Smooth muscle cell (in vitro differentiated cells): ENCODE data around the gene RPS18. TPM values are rescaled to one million over a fixed set of nuclear protein-coding genes. Genes with fewer than 3 reads are reported as not detected.

Experiments used
- DNase-seq: peaks from one replicate; lab custom pipeline; 2025; ENCODE audit not compliant: unreplicated experiment; lab: John Stamatoyannopoulos, UW
- H2AFZ ChIP-seq: fragments of 200-600 bp; sonication (generic); 2 replicates; pipeline ENCODE4 v1.6.0; 2016; ENCODE audit warnings: antibody characterized with exemption, low read depth, mild to moderate bottlenecking
- H3F3A ChIP-seq: fragments of 200-600 bp; sonication (generic); 2 replicates; pipeline ENCODE4 v1.6.0; 2017; ENCODE audit warnings: antibody characterized with exemption, low read depth
- H3K27ac ChIP-seq: fragments of 200-600 bp; sonication (generic); 2 replicates; pipeline ENCODE4 v1.5.1; 2016; ENCODE audit warnings: low read depth, mild to moderate bottlenecking
- H3K27me3 ChIP-seq: fragments of 200-600 bp; sonication (generic); 2 replicates; pipeline ENCODE4 v1.6.1; 2016; ENCODE audit warnings: low read depth, mild to moderate bottlenecking
- H3K36me3 ChIP-seq: fragments of 200-600 bp; sonication (generic); 2 replicates; pipeline ENCODE4 v1.5.1; 2016; ENCODE audit warnings: low read depth
- H3K4me1 ChIP-seq: fragments of 200-600 bp; sonication (generic); 2 replicates; pipeline ENCODE4 v1.5.1; 2016; ENCODE audit warnings: low read depth
- H3K4me2 ChIP-seq: fragments of 200-600 bp; sonication (generic); 2 replicates; pipeline ENCODE4 v1.6.0; 2016; ENCODE audit warnings: mild to moderate bottlenecking
- H3K4me3 ChIP-seq: fragments of 200-600 bp; sonication (generic); 2 replicates; pipeline ENCODE4 v1.5.1; 2016; ENCODE audit warnings: mild to moderate bottlenecking
- H3K79me2 ChIP-seq: fragments of 200-600 bp; sonication (generic); 2 replicates; pipeline ENCODE4 v1.6.0; 2016; ENCODE audit warnings: low read depth, mild to moderate bottlenecking
- H3K9ac ChIP-seq: fragments of 200-600 bp; sonication (generic); 2 replicates; pipeline ENCODE4 v1.6.0; 2016; ENCODE audit warnings: low read depth
- H3K9me3 ChIP-seq: fragments of 200-600 bp; sonication (generic); replicated peaks from 2 replicates; pipeline ENCODE4 v1.5.1; 2016; ENCODE audit warnings: low read depth
- H4K20me1 ChIP-seq: fragments of 200-600 bp; sonication (generic); 2 replicates; pipeline ENCODE4 v1.6.0; 2016; ENCODE audit warnings: low read depth
- WGBS: methylation state at CpG from one replicate; pipeline ENCODE4 v1.1.7; 2016; ENCODE audit warnings: low lambda C conversion rate; 5-methylcytosine and 5-hydroxymethylcytosine counted together
- polyA plus RNA-seq: library from polyadenylated mRNA; unstranded; fragments of >200 nt; fragmentation: Nextera tagmentation; extraction: Ambion mirVana; gene quantifications from 2 replicates; pipeline ENCODE4 v1.2.1, GENCODE V29; 2016
- total RNA-seq: library from RNA; depleted of rRNA; stranded (reverse); fragments of >200 nt; gene quantifications from 2 replicates; pipeline ENCODE4 v1.2.3, GENCODE V29; 2014
- TF ChIP-seq, protein P1 (sequence below): fragments of 200-600 bp; sonication (generic); IDR thresholded peaks from 2 replicates; pipeline ENCODE4 v1.5.1; 2017; ENCODE audit warnings: borderline replicate concordance, mild to moderate bottlenecking, antibody characterized with exemption; ENCODE audit not compliant: insufficient read depth, poor library complexity, severe bottlenecking

Gene RPS18
- total and polyA plus RNA-seq, 2 experiments from 2014 or later = 1,848 to 3,261 TPM

DNA sequence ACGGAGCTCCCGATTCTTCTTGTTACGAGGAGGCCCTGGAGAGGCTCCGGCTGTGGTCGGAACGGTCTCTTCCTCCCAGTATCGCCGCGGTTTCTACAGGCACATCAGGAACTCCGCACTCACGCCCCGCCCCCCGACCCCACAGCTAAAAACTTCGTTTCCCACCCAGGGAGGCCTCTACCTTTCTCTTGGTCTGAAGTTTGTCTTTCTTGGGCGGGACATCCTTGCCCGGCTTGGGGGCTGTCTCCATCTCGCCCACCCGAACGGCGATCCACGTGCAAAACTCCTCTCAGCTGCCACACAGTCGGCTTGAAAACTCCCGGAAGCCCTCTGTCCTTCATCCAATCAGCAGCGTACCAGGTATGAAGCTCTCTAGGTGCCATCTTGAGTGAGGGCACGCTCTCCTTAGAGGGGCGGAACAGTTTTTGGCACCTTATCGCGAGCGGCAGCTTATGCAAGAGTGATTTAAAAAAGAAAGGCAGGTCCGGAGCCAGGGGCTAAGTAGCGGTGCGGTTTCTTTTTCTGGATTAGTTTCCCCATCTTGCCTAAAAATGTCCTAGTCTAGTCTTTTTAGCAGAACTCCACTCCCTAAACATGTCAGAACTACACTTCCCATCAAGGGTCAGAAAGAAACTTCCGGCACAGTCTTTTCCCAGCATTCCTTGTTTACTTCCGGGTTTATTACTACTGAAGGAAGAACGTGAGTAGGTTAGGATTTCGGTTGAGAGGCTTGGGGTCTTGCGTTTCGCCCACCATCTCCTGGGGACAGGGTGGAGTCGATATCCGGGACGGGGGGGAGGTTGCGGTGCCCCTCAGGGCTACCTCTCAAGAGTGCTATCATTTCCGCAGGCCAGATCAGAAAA is 17.3 kb downstream of the RPS18 start, which contains the start of the genes PFDN6 and WDR46:
Gene PFDN6, plus strand, starts transcription at position 681 of the 863 bp plus-strand sequence. CDS start 256 bp downstream, outside the sequence.
Gene WDR46, minus strand, starts transcription at position 319 of the 863 bp plus-strand sequence. Its CDS starts 69 bp downstream, at position 250.
- Histone ChIP-seq H3K9me3 (no peaks in the 10 kb centered on the region), H3K9ac (peak within 1 kb of the TSS; percentile 83), H3K4me1 (peaks cover 13% of the 10 kb centered on the region), H2AFZ (peak within 1 kb of the TSS; percentile 91), H3K27ac (peak within 1 kb of the TSS; percentile 36), H3K4me3 (peak within 1 kb of the TSS; percentile 70), H3K4me2 (peak within 1 kb of the TSS; percentile 94), H3K27me3 (no peaks in the 10 kb centered on the region), H4K20me1 (no peaks in the 10 kb centered on the region), H3K79me2 (peaks cover 41% of the 10 kb centered on the region), H3F3A (peaks cover 18% of the 10 kb centered on the region), H3K36me3 (no peaks in the 10 kb centered on the region)
- peak; percentile 53 for DNase-seq
- WGBS = 1% methylated on average over 43 of the region's 43 CpGs
- TF ChIP-seq, protein P1, sequence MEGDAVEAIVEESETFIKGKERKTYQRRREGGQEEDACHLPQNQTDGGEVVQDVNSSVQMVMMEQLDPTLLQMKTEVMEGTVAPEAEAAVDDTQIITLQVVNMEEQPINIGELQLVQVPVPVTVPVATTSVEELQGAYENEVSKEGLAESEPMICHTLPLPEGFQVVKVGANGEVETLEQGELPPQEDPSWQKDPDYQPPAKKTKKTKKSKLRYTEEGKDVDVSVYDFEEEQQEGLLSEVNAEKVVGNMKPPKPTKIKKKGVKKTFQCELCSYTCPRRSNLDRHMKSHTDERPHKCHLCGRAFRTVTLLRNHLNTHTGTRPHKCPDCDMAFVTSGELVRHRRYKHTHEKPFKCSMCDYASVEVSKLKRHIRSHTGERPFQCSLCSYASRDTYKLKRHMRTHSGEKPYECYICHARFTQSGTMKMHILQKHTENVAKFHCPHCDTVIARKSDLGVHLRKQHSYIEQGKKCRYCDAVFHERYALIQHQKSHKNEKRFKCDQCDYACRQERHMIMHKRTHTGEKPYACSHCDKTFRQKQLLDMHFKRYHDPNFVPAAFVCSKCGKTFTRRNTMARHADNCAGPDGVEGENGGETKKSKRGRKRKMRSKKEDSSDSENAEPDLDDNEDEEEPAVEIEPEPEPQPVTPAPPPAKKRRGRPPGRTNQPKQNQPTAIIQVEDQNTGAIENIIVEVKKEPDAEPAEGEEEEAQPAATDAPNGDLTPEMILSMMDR = no peak

DNA sequence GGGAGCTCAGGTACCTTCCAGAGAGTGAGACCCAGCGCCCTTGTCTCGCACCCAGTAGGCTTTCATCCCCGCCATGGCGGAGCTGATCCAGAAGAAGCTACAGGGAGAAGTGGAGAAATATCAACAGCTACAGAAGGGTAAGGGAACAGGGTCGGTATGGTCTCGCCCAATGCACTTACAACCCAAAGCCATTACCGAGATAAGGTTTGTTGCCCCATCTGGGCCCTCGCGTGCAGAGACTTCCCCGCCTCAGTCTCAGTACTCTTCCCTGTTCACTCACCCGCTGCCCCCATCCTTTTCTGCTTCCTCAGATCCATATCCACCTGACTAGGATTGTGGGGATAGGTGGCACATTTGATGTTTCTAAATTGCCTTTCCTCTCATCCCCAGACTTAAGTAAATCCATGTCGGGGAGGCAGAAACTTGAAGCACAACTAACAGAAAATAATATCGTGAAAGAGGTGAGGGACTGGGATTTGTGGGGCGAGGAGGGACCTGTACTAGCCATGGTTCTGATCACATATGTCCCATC is 18.0 kb downstream of the RPS18 start:
- H3K9ac ChIP-seq = peak overlapping the region; percentile 83
- peak overlapping the region; percentile 91 for H2AFZ ChIP-seq
- TF ChIP-seq, protein P1 = no peak
- no peaks in the 10 kb centered on the region for H3K9me3 ChIP-seq
- H3K27me3 ChIP-seq = no peaks in the 10 kb centered on the region
- H3K27ac ChIP-seq = peak overlapping the region; percentile 36
- 5% methylated on average over 14 of the region's 14 CpGs for WGBS
- H3K4me3 ChIP-seq = peak overlapping the region; percentile 70
- H3K4me2 ChIP-seq = peak overlapping the region; percentile 94
- H3K79me2 ChIP-seq = peaks cover 40% of the 10 kb centered on the region
- H3F3A ChIP-seq = peaks cover 18% of the 10 kb centered on the region
- no peak for DNase-seq
- no peaks in the 10 kb centered on the region for H3K36me3 ChIP-seq
- peaks cover 13% of the 10 kb centered on the region for H3K4me1 ChIP-seq
- H4K20me1 ChIP-seq = no peaks in the 10 kb centered on the region

DNA sequence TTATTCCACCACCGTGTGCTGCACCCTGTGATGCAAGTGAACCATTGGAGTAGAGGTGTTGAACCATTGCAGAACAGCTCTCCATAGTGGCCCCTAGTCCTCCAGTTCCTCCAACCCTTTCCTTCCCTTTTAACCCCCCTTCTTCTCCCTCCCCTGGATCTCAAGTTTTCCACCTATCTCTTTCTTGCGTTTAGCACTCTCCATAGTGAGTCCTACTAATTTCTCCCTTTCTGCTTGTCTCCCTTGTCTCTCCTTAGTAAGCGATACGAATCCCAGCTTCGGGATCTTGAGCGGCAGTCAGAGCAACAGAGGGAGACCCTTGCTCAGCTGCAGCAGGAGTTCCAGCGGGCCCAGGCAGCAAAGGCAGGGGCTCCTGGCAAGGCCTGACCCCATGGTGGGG is 18.6 kb downstream of the RPS18 start:
- Histone ChIP-seq H3K4me3 (peak overlapping the region; percentile 70), H3K27me3 (no peaks in the 10 kb centered on the region), H3K79me2 (peaks cover 36% of the 10 kb centered on the region), H3K9me3 (no peaks in the 10 kb centered on the region), H3K36me3 (no peaks in the 10 kb centered on the region), H3F3A (peaks cover 18% of the 10 kb centered on the region), H2AFZ (no peak overlapping the region), H3K4me2 (peak overlapping the region; percentile 94), H3K27ac (peak overlapping the region; percentile 31), H3K9ac (peak overlapping the region; percentile 83), H3K4me1 (peaks cover 13% of the 10 kb centered on the region), H4K20me1 (no peaks in the 10 kb centered on the region)
- DNase-seq = no peak
- TF ChIP-seq, protein P1 = no peak
- WGBS = 85% methylated on average over 7 of the region's 7 CpGs
